ENCODE measurements around the gene KRTAP5-5.
"Not testable (repeated sequence)": the region's sequence is repeated elsewhere in the genome, so short reads cannot be mapped to it uniquely, and the experiment has no call there.

Gene KRTAP5-5

GRCh38 chr11:1603629-1604028 is 25.9 kb upstream of the KRTAP5-5 start:
- Histone ChIP-seq H4K91ac (ENCODE audit: low read depth, low read length) (no peak overlapping the region), H3K27me3 (ENCODE audit: insufficient read depth, low read length) (no peaks in the 10 kb centered on the region), H4K8ac (ENCODE audit: low read depth, low read length) (no peak overlapping the region), H3K4ac (ENCODE audit: low read depth, low read length) (no peak overlapping the region), H3K14ac (ENCODE audit: low read length) (no peak overlapping the region), H3K4me1 (ENCODE audit: control insufficient read depth in 1 of 2, insufficient read depth in 2 of 2, low read length in 2 of 2) (no peaks in the 10 kb centered on the region), H3K18ac (ENCODE audit: low read length) (no peak overlapping the region), H3K27ac (ENCODE audit: low read depth, low read length) (no peak overlapping the region), H3K23ac (ENCODE audit: low read length) (no peak overlapping the region), H3K79me1 (ENCODE audit: low read length) (no peaks in the 10 kb centered on the region), H2BK12ac (ENCODE audit: low read length) (no peak overlapping the region), H3K9me3 (ENCODE audit: insufficient read depth, low read depth, low read length) (peaks cover 2% of the 10 kb centered on the region), H3K4me2 (ENCODE audit: low read length) (no peak overlapping the region), H2BK120ac (ENCODE audit: insufficient read depth, low read length, poor library complexity) (no peak overlapping the region), H3K36me3 (ENCODE audit: control insufficient read depth in 1 of 2, insufficient read depth in 2 of 2, low read length in 2 of 2) (no peaks in the 10 kb centered on the region), H3K9ac (ENCODE audit: low read length) (no peak overlapping the region), H4K12ac (ENCODE audit: low read depth, low read length) (no peak overlapping the region), H3K79me2 (ENCODE audit: control insufficient read depth, insufficient read depth, low read length, poor library complexity) (no peaks in the 10 kb centered on the region), H3K4me3 (ENCODE audit: low read depth, low read length) (no peak overlapping the region), H2AFZ (ENCODE audit: insufficient read depth, low read length, poor library complexity) (no peak overlapping the region), H2BK5ac (ENCODE audit: low read depth, low read length, poor library complexity) (no peak overlapping the region), H2AK5ac (ENCODE audit: low read length) (no peak overlapping the region)
- no peak for DNase-seq
- WGBS (ENCODE audit: extremely low coverage, insufficient coverage, insufficient read length): 100% methylated on average over 1 of the region's 1 CpG

- no CpG with 5 or more reads among the region's 11 CpGs for WGBS (ENCODE audit: extremely low coverage, insufficient coverage, insufficient read length)
- Histone ChIP-seq H2BK12ac (ENCODE audit: low read length) (no peak overlapping the region), H3K27ac (ENCODE audit: low read depth, low read length) (no peak overlapping the region), H3K14ac (ENCODE audit: low read length) (no peak overlapping the region), H4K12ac (ENCODE audit: low read depth, low read length) (no peak overlapping the region), H3K27me3 (ENCODE audit: insufficient read depth, low read length) (no peaks in the 10 kb centered on the region), H3K9ac (ENCODE audit: low read length) (no peak overlapping the region), H3K79me1 (ENCODE audit: low read length) (no peaks in the 10 kb centered on the region), H3K4me1 (ENCODE audit: control insufficient read depth in 1 of 2, insufficient read depth in 2 of 2, low read length in 2 of 2) (no peaks in the 10 kb centered on the region), H3K18ac (ENCODE audit: low read length) (no peak overlapping the region), H3K4me3 (ENCODE audit: low read depth, low read length) (no peak overlapping the region), H3K23ac (ENCODE audit: low read length) (no peak overlapping the region), H3K4ac (ENCODE audit: low read depth, low read length) (no peak overlapping the region), H3K4me2 (ENCODE audit: low read length) (no peak overlapping the region), H3K9me3 (ENCODE audit: insufficient read depth, low read depth, low read length) (no peaks in the 10 kb centered on the region), H2BK5ac (ENCODE audit: low read depth, low read length, poor library complexity) (no peak overlapping the region), H2AFZ (ENCODE audit: insufficient read depth, low read length, poor library complexity) (no peak overlapping the region), H3K79me2 (ENCODE audit: control insufficient read depth, insufficient read depth, low read length, poor library complexity) (no peaks in the 10 kb centered on the region), H4K8ac (ENCODE audit: low read depth, low read length) (no peak overlapping the region), H2BK120ac (ENCODE audit: insufficient read depth, low read length, poor library complexity) (no peak overlapping the region), H4K91ac (ENCODE audit: low read depth, low read length) (no peak overlapping the region), H2AK5ac (ENCODE audit: low read length) (no peak overlapping the region), H3K36me3 (ENCODE audit: control insufficient read depth in 1 of 2, insufficient read depth in 2 of 2, low read length in 2 of 2) (no peaks in the 10 kb centered on the region)
- DNase-seq: no peak
Measured at GRCh38 chr11:1604181-1604580, 25.4 kb upstream of the KRTAP5-5 start.

GRCh38 chr11:1604711-1605110 is 24.9 kb upstream of the KRTAP5-5 start:
- no peaks in the 10 kb centered on the region for H3K9me3 ChIP-seq (ENCODE audit: insufficient read depth, low read depth, low read length)
- no peak overlapping the region for H2BK12ac ChIP-seq (ENCODE audit: low read length)
- no peaks in the 10 kb centered on the region for H3K79me2 ChIP-seq (ENCODE audit: control insufficient read depth, insufficient read depth, low read length, poor library complexity)
- H2BK120ac ChIP-seq (ENCODE audit: insufficient read depth, low read length, poor library complexity): no peak overlapping the region
- no peak overlapping the region for H3K27ac ChIP-seq (ENCODE audit: low read depth, low read length)
- H3K4me2 ChIP-seq (ENCODE audit: low read length): no peak overlapping the region
- no peak overlapping the region for H3K9ac ChIP-seq (ENCODE audit: low read length)
- H3K27me3 ChIP-seq (ENCODE audit: insufficient read depth, low read length): no peaks in the 10 kb centered on the region
- no peaks in the 10 kb centered on the region for H3K79me1 ChIP-seq (ENCODE audit: low read length)
- no peak overlapping the region for H4K8ac ChIP-seq (ENCODE audit: low read depth, low read length)
- no peak overlapping the region for H3K23ac ChIP-seq (ENCODE audit: low read length)
- no peak overlapping the region for H2BK5ac ChIP-seq (ENCODE audit: low read depth, low read length, poor library complexity)
- H3K14ac ChIP-seq (ENCODE audit: low read length): no peak overlapping the region
- WGBS (ENCODE audit: extremely low coverage, insufficient coverage, insufficient read length): no CpG with 5 or more reads among the region's 7 CpGs
- no peak for DNase-seq
- H4K91ac ChIP-seq (ENCODE audit: low read depth, low read length): no peak overlapping the region
- H2AK5ac ChIP-seq (ENCODE audit: low read length): no peak overlapping the region
- no peak overlapping the region for H3K18ac ChIP-seq (ENCODE audit: low read length)
- H3K36me3 ChIP-seq (ENCODE audit: control insufficient read depth in 1 of 2, insufficient read depth in 2 of 2, low read length in 2 of 2): no peaks in the 10 kb centered on the region
- H3K4me3 ChIP-seq (ENCODE audit: low read depth, low read length): no peak overlapping the region
- no peaks in the 10 kb centered on the region for H3K4me1 ChIP-seq (ENCODE audit: control insufficient read depth in 1 of 2, insufficient read depth in 2 of 2, low read length in 2 of 2)
- H3K4ac ChIP-seq (ENCODE audit: low read depth, low read length): no peak overlapping the region
- H2AFZ ChIP-seq (ENCODE audit: insufficient read depth, low read length, poor library complexity): no peak overlapping the region
- no peak overlapping the region for H4K12ac ChIP-seq (ENCODE audit: low read depth, low read length)

GRCh38 chr11:1605923-1606322 is 23.7 kb upstream of the KRTAP5-5 start:
- not testable (repeated sequence) for H2AFZ ChIP-seq (ENCODE audit: insufficient read depth, low read length, poor library complexity); H2BK5ac ChIP-seq (ENCODE audit: low read depth, low read length, poor library complexity); H4K8ac ChIP-seq (ENCODE audit: low read depth, low read length); H3K23ac ChIP-seq (ENCODE audit: low read length); H4K91ac ChIP-seq (ENCODE audit: low read depth, low read length); H3K4ac ChIP-seq (ENCODE audit: low read depth, low read length); H2AK5ac ChIP-seq (ENCODE audit: low read length); H2BK120ac ChIP-seq (ENCODE audit: insufficient read depth, low read length, poor library complexity); H3K4me2 ChIP-seq (ENCODE audit: low read length); H3K9ac ChIP-seq (ENCODE audit: low read length); H3K27me3 ChIP-seq (ENCODE audit: insufficient read depth, low read length); H3K79me2 ChIP-seq (ENCODE audit: control insufficient read depth, insufficient read depth, low read length, poor library complexity); H3K36me3 ChIP-seq (ENCODE audit: control insufficient read depth in 1 of 2, insufficient read depth in 2 of 2, low read length in 2 of 2); H3K18ac ChIP-seq (ENCODE audit: low read length); H4K12ac ChIP-seq (ENCODE audit: low read depth, low read length); H3K27ac ChIP-seq (ENCODE audit: low read depth, low read length); DNase-seq; H3K4me1 ChIP-seq (ENCODE audit: control insufficient read depth in 1 of 2, insufficient read depth in 2 of 2, low read length in 2 of 2); H3K14ac ChIP-seq (ENCODE audit: low read length); H3K4me3 ChIP-seq (ENCODE audit: low read depth, low read length); H2BK12ac ChIP-seq (ENCODE audit: low read length); H3K79me1 ChIP-seq (ENCODE audit: low read length); H3K9me3 ChIP-seq (ENCODE audit: insufficient read depth, low read depth, low read length)
- WGBS (ENCODE audit: extremely low coverage, insufficient coverage, insufficient read length): no CpG with 5 or more reads among the region's 13 CpGs

Measured in trophoblast cell (in vitro differentiated cells and primary cell).